HG03280 (cell line): ENCODE data around the gene NR1D2.

Experiments
- ATAC-seq: cut with Tn5 transposase; IDR thresholded peaks from one replicate; pipeline ENCODE4 v1.9.1; 2021; ENCODE audit warnings: mild to moderate bottlenecking, moderate library complexity; ENCODE audit not compliant: unreplicated experiment

The NR1D2 gene

DNA sequence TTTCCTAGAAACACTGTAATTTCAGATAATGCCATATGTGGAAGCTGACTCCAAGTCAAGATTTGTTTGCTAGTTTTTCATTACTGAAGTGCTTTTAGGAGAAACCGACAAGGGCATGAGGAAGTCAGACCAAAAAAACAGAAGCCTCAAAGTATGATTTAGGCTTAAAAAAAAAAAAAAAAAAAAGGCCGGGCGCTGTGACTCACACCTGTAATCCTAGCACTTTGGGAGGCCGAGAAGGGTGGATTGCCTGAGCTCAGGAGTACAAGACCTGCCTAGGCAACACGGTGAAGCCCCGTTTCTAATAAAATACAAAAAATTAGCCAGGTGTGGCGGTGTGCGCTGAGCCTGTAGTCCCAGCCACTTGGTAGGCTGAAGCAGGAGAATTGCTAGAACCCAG is 16.6 kb upstream of the NR1D2 start:
- no peak for ATAC-seq

DNA sequence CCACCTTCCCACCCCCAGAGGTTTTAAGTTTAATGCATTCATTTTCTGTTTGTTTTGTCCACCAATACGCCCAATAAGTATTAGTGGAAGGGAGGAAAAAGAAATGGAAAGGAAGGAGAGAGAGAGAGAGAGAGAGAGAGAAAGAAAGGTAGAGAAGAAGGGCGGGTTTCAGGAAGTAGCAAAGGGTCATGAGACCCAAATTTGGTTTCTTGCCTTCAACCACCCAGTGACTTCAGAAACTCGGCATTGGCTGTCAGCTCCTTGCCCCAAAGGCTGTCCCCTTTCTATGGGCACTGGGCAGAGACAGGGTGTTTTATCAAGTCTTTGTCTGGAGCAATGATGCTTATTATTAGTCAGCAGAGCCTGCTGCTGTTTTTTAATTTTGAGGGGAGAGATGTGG is 13.5 kb upstream of the NR1D2 start:
- ATAC-seq: no peak

DNA sequence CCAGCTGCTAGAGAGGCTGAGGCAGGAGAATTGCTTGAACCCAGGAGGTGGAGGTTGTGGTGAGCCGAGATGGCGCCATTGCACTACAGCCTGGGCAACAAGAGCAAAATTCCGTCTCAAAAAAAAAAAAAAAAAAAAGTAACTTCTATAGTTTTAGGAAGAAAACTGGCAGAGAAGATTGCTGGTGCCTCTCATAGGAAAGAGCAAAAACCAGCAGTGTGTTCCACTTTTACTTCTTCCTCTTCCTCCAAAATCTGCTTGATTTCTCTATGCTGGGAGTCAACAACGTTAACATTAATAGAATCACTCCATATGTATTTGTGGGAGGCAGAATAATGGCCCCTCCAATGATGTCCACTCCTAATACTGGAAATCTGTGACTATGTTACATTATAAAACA is 12.5 kb upstream of the NR1D2 start:
- ATAC-seq: no peak

DNA sequence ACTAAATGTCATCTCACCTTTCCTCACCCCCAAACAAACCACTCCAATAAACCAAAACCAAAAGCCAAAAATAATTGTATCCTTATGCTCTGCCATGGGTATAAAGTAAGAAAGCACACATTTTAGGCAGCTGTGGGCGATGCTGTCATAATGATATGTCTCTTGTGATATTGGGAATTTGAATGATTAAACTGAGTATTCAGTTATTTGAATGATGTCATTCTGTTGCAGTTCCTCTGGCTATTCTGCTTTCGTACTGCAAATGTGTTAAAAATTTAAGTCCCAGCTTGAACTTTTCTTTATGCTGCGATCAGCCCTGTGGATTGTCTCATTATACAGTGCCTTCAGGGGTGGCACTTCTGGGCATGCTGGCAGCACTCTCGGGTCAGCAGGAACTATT is 10.8 kb upstream of the NR1D2 start:
- no peak for ATAC-seq

DNA sequence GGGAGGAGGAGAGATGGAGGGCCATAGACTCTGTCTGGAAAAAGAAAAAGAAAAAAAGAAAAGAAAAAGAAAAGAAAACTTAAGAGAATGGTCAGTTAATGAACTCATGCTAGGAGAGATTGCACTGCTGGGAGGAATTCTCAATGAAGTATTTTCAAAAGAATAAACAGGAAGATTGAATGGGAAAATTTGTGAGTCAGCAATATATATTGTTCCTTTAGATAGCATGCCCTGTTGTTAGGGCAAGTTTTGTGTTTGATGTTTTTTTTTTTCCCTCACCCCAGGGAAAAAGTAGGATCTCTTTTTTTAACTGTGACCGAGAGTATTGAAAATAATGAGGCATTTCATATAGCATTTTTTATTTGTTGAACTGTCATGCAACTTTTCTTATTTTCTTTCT is 7.8 kb upstream of the NR1D2 start:
- ATAC-seq: no peak

DNA sequence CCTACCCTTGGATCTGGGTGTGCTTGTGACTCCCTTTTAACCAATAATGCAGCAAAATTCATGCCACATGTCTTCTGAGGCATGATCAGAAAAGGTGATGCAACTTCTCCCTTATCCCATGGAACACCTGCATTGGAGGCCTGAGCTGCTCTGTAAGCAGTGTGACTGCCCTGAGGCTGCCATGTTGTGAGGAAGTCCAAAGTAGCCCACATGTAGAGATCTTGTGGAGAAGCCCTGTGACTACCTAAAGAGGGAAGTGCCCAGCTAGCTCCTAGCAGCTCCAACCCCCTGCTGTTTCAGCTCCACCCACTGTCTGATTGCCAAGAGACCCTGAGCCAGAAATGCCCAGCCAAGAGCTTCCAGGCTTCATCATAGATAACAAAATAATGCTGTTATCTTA is 6.4 kb upstream of the NR1D2 start:
- ATAC-seq: no peak

DNA sequence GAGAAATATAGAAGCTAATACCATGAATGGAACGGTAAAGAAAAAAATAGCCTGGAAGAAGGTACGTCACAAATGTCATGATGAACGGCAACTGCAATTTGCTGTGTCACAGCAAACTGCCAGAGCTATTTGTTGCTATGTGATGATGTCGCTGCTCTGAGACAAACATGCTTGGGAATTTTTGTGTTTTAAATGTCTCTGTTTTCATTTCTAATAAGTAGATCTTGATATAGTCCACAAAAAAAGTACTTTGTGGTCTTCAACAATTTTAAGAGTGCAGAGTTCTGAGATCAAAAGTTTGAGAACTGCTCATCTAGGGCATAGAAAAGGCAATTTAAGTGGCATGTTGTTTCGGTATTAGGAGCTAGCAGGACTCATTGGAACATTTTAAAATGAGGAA is 4.3 kb upstream of the NR1D2 start:
- no peak for ATAC-seq

DNA sequence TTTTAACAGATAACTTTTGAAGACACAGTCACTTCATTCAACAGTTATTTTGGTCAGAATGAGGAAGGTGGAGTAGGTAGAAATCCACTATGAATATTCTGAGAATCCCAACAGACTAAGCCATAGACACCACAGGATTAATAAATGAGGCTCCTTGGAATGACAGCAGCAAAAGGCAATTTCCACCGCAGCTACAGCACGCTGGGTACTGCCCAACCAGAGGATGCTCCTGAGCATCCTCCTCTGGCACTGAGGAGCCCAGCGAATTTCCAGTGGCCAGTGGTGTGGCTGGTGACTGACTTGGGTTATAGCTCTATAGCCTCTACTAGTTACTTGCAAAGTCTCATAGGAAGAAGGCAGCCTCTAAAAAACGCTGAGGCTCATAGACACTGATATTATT is 3.6 kb upstream of the NR1D2 start:
- no peak for ATAC-seq

DNA sequence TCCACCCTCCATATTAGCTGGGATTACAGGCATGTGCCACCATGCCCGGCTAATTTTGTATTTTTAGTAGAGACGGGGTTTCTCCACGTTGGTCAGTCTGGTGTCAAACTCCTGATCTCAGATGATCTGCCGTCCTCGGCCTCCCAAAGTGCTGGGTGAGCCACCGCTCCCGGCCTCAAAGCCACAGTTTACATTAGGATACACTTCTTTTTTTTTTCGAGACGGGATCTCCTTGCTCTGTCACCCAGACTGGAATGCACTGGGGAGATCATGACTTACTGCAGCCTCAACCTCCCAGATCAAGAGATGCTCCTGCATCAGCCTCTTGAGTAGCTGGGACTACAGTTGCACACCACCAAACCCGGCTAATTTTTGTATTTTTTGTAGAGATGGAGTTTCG is 2.5 kb upstream of the NR1D2 start:
- no peak for ATAC-seq

DNA sequence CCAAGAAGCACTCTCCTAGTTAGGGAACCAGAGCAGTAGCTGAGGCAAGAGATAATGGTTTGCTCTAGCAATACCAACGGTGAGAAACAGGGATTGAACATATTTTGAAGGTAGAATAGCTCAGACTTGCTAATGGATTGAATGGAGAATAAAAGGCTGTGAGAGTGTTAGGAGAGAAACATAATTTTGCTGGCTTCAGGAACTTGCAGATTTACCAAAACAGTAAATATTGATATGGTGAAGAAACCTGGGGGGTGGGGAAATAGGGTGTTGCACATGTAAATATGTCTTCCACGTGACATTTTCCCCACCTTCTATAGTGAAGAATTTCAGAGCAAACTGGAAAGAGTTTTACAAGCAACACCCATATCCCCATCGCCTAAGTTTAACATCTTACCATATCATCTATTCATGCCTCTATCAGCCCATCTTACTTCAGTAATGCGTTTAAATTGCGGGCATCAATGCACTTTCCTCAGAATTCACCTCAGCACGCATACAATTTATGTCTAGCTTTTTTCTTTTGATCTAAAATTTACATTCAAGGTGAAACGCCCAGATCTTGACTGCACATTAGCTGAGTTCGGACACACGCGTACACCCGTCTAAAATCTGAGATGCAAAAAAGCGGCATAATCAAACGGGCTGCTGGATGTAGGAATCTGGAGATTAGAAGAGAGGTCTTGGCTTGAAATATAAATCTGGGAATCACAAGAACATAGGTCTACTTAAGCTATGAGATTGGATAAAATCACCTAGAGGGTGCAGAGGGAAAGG is 891 bp upstream of the NR1D2 start:
- no peak for ATAC-seq

DNA sequence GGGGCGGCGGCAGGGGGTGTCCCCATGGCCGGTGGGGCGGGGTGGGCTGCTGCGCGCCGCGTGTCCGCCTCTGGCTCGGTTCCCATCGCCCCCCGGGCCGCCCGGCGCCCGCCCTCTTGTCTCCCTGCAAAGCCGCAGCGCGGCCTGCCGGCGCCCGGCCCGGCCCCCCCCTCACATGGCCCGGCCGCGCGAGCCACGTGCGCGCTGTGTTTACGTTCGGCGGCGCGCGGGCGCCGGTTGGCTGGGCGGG is 502 bp downstream of the NR1D2 start:
- no peak for ATAC-seq

DNA sequence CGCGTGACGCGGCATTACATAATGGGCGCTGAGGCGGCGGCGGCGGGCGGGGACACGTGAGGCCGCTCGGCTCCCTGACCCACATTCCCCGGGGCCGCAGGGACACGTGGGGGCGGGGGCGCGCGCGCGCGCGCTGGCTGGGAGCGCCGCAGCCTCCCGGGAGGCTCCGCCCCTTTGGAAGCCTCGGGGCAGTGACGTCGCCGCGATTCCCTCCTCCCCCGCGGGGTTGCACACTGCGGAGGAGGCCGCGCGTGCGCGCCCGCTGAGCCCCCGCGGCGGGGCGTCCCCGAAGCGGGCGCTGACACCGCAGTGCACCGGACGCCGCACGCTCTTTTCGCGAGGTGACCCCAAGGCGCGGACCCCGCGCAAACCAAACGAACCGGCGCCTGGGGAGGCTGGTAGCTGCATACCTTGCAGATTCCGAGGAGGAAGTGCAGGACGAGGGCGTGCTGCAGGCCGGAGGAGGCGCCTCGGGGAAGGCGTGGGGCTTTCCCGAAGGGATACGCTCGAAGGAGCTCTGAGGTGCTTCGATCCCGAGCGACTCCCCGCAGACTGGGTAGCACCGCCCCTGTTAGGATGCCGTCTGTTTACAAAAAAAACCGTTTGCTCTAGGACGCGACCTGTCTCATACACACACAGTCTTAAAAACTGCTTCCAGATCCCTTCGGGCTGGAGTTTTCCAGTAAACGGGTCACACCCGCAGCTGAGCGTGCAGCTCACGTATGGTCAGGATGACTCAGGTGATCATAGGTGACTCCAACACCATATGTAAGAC is 1.0 kb downstream of the NR1D2 start:
- ATAC-seq: peak; percentile 78

DNA sequence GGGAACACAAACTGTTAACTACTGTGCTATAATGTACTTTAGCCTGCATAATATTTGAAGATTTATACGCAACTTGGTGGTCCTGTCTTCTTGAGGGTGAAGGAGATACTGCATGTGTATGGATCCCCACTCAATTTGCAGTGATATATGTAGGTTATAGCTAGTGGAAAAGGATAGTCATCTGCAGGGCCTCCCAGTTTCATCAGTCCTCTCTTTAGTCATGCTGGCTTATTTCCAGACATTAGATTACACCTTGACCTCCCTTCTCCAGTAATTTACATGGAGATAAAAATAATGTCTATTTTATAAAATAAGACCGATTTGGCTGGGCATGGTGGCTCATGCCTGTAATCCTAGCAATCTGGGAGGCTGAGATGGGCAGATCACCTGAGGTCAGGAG is 3.7 kb downstream of the NR1D2 start:
- ATAC-seq: no peak

DNA sequence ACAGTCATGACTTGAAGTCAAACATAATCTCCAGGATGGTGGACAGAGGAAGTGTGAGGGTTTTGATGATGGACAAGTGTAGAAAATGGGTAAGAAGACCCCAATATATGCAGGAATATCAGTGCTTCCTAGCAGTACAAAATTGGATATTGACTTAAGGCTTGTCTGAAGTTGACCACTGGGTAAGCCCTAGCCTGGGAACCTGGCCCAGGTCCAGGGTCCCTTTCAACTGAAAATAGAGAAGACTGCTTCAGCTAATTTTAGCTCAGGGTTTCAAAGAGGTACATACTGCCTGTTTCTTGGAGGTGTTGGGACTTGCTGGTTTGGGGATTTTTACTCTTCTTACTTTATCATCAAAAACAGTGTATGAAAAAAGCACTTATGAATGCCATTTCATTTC is 4.7 kb downstream of the NR1D2 start:
- no peak for ATAC-seq

DNA sequence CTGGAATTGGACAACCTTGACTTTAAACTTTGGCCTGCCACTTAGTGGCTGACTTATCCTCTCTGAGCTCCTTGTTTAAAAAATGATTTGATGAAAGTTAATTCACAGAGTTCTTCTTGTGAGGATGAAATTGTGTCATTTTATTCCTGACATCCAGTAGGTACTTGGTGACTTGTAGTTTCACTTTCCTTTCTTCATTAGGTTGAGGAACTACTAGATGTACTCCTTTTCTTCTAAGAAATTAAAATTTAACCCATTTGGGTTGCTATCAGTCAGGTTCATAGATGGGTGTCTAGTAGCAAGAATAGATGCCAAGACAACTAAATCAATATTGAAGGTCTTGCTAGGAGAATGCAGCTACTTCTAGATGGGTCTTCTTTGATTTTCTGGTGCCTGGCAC is 5.2 kb downstream of the NR1D2 start:
- no peak for ATAC-seq

DNA sequence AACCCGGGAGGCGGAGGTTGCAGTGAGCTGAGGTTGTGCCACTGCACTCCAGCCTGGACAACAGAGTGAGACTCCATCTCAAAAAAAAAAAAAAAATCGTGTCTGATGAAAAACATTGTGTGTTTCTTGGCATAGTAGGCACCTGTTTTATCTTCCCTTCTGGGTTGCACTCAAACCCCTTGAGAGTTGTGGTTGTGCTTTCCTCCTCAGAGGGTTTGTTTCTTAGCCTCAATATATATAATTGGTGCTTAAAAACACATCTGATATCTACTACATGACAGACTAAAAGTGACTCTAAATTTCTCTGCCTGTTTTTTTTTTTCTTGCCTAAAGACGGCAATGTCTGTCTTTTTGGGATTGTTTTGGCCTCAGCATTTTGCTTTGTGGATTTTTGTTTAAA is 7.6 kb downstream of the NR1D2 start:
- peak; percentile 40 for ATAC-seq

DNA sequence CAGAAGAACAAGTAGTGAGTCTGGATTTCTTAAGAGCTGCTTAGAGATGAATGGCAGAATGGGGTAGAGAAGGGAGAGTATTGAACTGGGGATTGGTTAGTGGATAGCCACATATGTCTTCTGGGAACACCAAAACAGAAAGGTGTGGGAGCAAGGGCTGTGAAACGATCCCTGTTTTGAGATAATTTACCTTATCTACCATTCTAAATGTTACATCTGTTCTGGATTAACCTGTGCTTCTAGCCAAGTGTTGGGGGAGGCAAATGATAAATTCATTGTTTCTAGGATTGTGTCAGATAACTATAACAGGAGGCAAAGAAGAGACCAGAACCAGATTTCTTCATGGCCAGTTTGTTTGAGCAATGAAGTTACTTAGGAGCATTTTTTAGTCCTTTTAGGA is 8.4 kb downstream of the NR1D2 start:
- no peak for ATAC-seq

DNA sequence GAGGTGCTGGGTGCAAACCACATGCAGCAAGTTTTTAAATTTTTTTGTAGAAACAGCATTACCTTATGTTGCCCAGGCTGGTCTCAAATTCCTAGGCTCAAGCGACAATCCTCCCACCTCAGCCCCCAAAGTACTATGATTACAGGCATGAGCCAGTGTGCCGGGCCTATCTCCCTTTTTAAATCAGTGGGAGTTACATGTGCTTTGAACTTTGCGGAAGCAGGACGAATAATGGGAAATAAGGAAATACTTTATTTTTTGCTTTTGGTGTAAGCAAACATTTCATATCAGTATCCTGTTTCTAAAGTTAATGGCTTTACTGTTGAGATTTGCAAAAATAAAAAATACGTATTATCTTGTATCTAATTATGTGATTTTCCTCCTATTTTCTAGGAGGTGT is 9.1 kb downstream of the NR1D2 start:
- no peak for ATAC-seq

DNA sequence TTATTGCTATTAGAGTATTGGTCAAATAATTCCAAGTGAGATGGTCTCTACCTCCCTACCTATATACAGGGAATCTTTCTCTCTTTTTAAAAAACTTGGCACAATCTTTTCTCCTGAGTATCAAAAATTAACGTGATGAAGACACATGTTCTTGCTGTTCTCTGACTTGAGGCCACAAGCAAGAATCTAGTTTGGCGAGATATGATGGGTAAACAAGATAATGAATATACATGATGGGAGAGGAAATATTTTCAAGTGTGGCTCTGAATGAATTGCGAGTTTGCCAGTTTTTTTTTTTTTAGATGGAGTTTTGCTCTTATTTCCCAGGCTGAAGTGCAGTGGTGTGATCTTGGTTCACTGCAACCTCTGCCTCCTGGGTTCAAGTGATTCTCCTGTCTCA is 11.6 kb downstream of the NR1D2 start:
- no peak for ATAC-seq

DNA sequence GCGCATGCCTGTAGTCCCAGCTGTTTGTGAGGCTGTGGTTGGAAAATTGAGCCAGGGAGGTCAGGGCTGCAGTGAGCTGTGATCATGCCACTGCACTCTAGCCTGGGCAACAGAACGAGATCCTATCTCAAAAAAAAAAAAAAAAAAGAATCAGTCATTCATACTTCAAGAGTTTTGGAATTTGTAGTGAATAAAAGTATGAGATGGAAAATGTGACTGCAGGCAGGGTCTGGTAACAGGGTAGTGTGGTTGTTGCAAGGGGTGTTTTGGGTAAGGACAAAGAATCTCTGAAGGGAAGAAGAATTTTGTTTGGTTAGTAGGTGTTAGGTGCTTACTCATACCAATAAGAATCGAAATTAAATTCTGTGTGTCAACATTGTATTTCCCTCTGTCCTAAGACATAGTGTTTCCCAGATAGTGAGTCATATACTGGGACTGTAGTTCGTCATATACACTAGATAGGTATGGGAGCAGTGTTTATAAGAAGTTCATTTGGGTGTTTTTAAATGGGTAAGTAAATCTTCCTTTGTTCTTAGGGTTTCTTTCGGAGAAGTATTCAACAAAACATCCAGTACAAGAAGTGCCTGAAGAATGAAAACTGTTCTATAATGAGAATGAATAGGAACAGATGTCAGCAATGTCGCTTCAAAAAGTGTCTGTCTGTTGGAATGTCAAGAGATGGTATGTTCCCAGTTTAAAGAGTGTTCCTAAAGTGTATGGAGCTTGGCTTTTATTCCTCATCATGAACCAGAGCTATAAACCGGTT is 14.2 kb downstream of the NR1D2 start:
- ATAC-seq: no peak

DNA sequence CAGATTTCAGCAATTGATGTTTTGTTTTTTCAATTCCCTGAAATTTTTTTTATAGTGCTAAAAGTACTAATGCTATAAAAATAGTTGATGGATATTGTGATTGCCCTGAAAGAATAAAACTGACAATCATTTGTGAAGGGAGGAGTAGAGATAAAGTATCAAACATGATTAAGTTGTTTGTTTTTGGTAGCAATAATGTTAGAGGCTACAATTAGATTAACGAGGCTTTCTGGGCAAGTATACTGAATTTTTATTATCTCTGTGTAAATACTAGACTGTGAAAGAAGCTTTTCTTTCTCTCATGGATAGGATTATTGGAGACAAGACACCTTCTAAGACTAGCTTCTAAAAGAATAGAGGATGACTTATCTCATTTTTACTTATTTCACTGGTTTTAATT is 15.6 kb downstream of the NR1D2 start:
- no peak for ATAC-seq

DNA sequence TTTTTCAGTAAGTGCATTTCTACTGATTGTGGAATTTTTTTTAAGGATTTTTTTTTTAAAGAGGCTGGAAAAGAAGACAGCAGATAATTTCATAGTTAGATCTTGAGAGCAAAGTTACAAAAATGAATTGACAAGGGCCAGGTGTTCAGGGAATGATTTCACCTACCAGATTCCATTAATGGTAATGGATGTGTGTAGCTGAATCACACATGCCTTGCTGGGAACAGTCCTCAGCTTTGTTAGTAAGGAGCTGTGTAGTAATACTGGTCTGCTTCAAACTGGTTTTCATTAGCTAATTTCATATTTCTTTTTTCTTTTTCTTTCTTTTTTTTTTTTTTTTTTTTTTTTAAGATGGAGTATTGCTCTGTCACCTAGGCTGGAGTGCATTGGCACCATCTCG is 16.0 kb downstream of the NR1D2 start:
- ATAC-seq: no peak
